Fibroblast of upper back skin (primary cell): ENCODE data around the gene MEX3D.

ENCODE experiments used
- DNase-seq: peaks from one replicate; pipeline ENCODE4 v3.0.0-alpha.2; 2013

Gene MEX3D

GRCh38 chr19:1592755-1593500, 24.8 kb upstream of the MEX3D start, which contains the start of gene MBD3:
Gene MBD3, minus strand, starts transcription at chr19:1592865. Its CDS starts 234 bp downstream, at chr19:1592631.
- peak; percentile 89 for DNase-seq

- peak; percentile 87 for DNase-seq
Measured at GRCh38 chr19:1592024-1592754, 24.1 kb upstream of the MEX3D start.

GRCh38 chr19:1591421-1592023, 23.4 kb upstream of the MEX3D start:
- DNase-seq, result no peak

- peak; percentile 26 for DNase-seq
Measured at GRCh38 chr19:1590641-1591397, 22.7 kb upstream of the MEX3D start.

- DNase-seq, result no peak
Measured at GRCh38 chr19:1587872-1588271, 19.7 kb upstream of the MEX3D start.

- no peak for DNase-seq
Measured at GRCh38 chr19:1585243-1585580, 17.1 kb upstream of the MEX3D start.

- no peak for DNase-seq
Measured at GRCh38 chr19:1584500-1585242, 16.5 kb upstream of the MEX3D start.

- no peak for DNase-seq
Measured at GRCh38 chr19:1582201-1582600, 14.1 kb upstream of the MEX3D start.

- DNase-seq, result no peak
Measured at GRCh38 chr19:1580957-1581356, 12.8 kb upstream of the MEX3D start.

GRCh38 chr19:1580382-1580781, 12.3 kb upstream of the MEX3D start:
- no peak for DNase-seq

GRCh38 chr19:1579222-1579621, 11.1 kb upstream of the MEX3D start:
- DNase-seq, result no peak

GRCh38 chr19:1577929-1578618, 9.9 kb upstream of the MEX3D start:
- no peak for DNase-seq

- no peak for DNase-seq
Measured at GRCh38 chr19:1577090-1577928, 9.2 kb upstream of the MEX3D start.

GRCh38 chr19:1576242-1577089, 8.3 kb upstream of the MEX3D start:
- DNase-seq, result no peak

- no peak for DNase-seq
Measured at GRCh38 chr19:1575323-1576241, 7.5 kb upstream of the MEX3D start.

- DNase-seq, result no peak
Measured at GRCh38 chr19:1574354-1575136, 6.4 kb upstream of the MEX3D start.

- no peak for DNase-seq
Measured at GRCh38 chr19:1572795-1573194, 4.7 kb upstream of the MEX3D start.

- no peak for DNase-seq
Measured at GRCh38 chr19:1571358-1571757, 3.2 kb upstream of the MEX3D start.
